B cell (primary cell): ENCODE data around the gene SSU72. TPM values are rescaled to one million over a fixed set of nuclear protein-coding genes. Genes with fewer than 3 reads are reported as not detected.

Experiments used
- ATAC-seq: fragments of 200-7000 bp; cut with Tn5 transposase; one replicate; pipeline ENCODE4 v1.10.0; 2021; ENCODE audit warnings: low read depth, mild to moderate bottlenecking, moderate number of reproducible peaks, moderate library complexity
- CTCF ChIA-PET: fragments of 350-600 bp; sonication (Branson Sonifier 250); formaldehyde crosslinking; loops from one replicate; lab custom pipeline; 2021; ENCODE audit warnings: antibody characterized with exemption, inconsistent platforms; lab: Charles Lee
- POLR2A ChIA-PET: fragments of 350-600 bp; sonication (Branson Sonifier 250); formaldehyde crosslinking; loops from one replicate; lab custom pipeline; 2021; ENCODE audit warnings: antibody characterized with exemption; lab: Charles Lee
- DNase-seq: peaks from one replicate; pipeline ENCODE4 v3.0.0; 2013
- H2AFZ ChIP-seq: 2 replicates; pipeline ENCODE4 v1.6.1; 2012; ENCODE audit warnings: mild to moderate bottlenecking, low read depth, low read length; ENCODE audit not compliant: insufficient read depth, poor library complexity, severe bottlenecking
- H3K27ac ChIP-seq, 2 donors: 1 replicate in 1 of 2; 2 replicates in 1 of 2; pipeline ENCODE4 v1.5.1; 2012 to 2013; ENCODE audit warnings: low read length in 2 of 2, mild to moderate bottlenecking in 2 of 2, moderate library complexity in 1 of 2
- H3K27me3 ChIP-seq, 4 experiments: fragments of 200-600 bp in 1 of 4; sonication (generic) in 1 of 4; replicated peaks in 1 of 4; 1 replicate in 2 of 4; 2 replicates in 2 of 4; pipeline versions ENCODE4 v1.6.1 to v1.7.0; 2013 to 2016; ENCODE audit warnings: low read length in 3 of 4, mild to moderate bottlenecking in 2 of 4, mixed read lengths in 1 of 4, moderate library complexity in 1 of 4; ENCODE audit not compliant: insufficient read depth in 4 of 4, control insufficient read depth in 3 of 4; ENCODE audit errors: control extremely low read depth in 1 of 4
- H3K36me3 ChIP-seq, 2 experiments: replicated peaks in 1 of 2; 1 replicate in 1 of 2; 2 replicates in 1 of 2; pipeline versions ENCODE4 v1.6.1 to v1.7.1; 2013; ENCODE audit warnings: low read length in 1 of 2; ENCODE audit not compliant: insufficient read depth in 2 of 2, control insufficient read depth in 1 of 2; ENCODE audit errors: control extremely low read depth in 1 of 2, extremely low read depth in 1 of 2
- H3K4me1 ChIP-seq, 2 donors: fragments of 200-600 bp in 1 of 2; sonication (generic) in 1 of 2; 1 replicate in 1 of 2; 2 replicates in 1 of 2; pipeline versions ENCODE4 v1.5.1 to v1.6.1; 2013 to 2017; ENCODE audit warnings: low read length in 2 of 2; ENCODE audit not compliant: control insufficient read depth in 2 of 2, insufficient read depth in 2 of 2
- H3K4me2 ChIP-seq: replicated peaks from 2 replicates; pipeline ENCODE3; 2012; ENCODE audit warnings: mild to moderate bottlenecking, low read depth, low read length; ENCODE audit not compliant: poor library complexity, severe bottlenecking
- H3K4me3 ChIP-seq, 5 experiments: fragments of 200-600 bp in 1 of 5; sonication (generic) in 1 of 5; 1 replicate in 3 of 5; 2 replicates in 2 of 5; pipeline versions ENCODE4 v1.5.1 to v1.7.0; 2011 to 2016; ENCODE audit warnings: low read length in 4 of 5, mild to moderate bottlenecking in 4 of 5, low read depth in 2 of 5, control low read depth in 1 of 5, moderate library complexity in 1 of 5; ENCODE audit not compliant: insufficient read depth in 1 of 5; ENCODE audit errors: control extremely low read depth in 1 of 5, extremely low read depth in 1 of 5
- H3K79me2 ChIP-seq: fragments of 200-600 bp; sonication (generic); one replicate; pipeline ENCODE4 v1.6.0; 2016; ENCODE audit warnings: low read length; ENCODE audit not compliant: control insufficient read depth, insufficient read depth
- H3K9ac ChIP-seq: fragments of 200-600 bp; sonication (generic); 2 replicates; pipeline ENCODE4 v1.6.1; 2017; ENCODE audit warnings: mild to moderate bottlenecking, low read length, moderate library complexity
- H3K9me3 ChIP-seq, 3 donors: one replicate each; pipeline versions ENCODE4 v1.6.1 to v1.7.1; 2013; ENCODE audit warnings: low read length in 2 of 3; ENCODE audit not compliant: control insufficient read depth in 2 of 3, insufficient read depth in 1 of 3; ENCODE audit errors: control extremely low read depth in 1 of 3
- H4K20me1 ChIP-seq: 2 replicates; pipeline ENCODE4 v1.6.0; 2012; ENCODE audit warnings: mild to moderate bottlenecking, low read length; ENCODE audit not compliant: insufficient read depth, control insufficient read depth, poor library complexity, severe bottlenecking
- H3K27ac Mint-ChIP-seq: one replicate; pipeline ENCODE4 v1.8.0; 2021; ENCODE audit warnings: mixed read lengths
- H3K27me3 Mint-ChIP-seq: one replicate; pipeline ENCODE4 v1.8.0; 2021; ENCODE audit warnings: mixed read lengths
- H3K4me1 Mint-ChIP-seq: one replicate; pipeline ENCODE4 v1.8.0; 2021; ENCODE audit warnings: mixed read lengths
- H3K4me3 Mint-ChIP-seq: one replicate; pipeline ENCODE4 v1.8.0; 2021; ENCODE audit warnings: mixed read lengths
- H3K9me3 Mint-ChIP-seq: one replicate; pipeline ENCODE4 v1.8.0; 2022; ENCODE audit warnings: mixed read lengths; ENCODE audit not compliant: insufficient read depth
- EZH2 ChIP-seq: IDR thresholded peaks from 2 replicates; pipeline ENCODE4 v1.6.1; 2012; ENCODE audit warnings: borderline replicate concordance, low read depth, mild to moderate bottlenecking, moderate library complexity, low read length; ENCODE audit not compliant: insufficient read depth, poor library complexity, severe bottlenecking
- WGBS: methylation state at CpG from one replicate; pipeline ENCODE4 v1.1.5; 2013; ENCODE audit warnings: missing lambda C conversion rate; ENCODE audit not compliant: insufficient coverage; 5-methylcytosine and 5-hydroxymethylcytosine counted together
- intact Hi-C: fragments of 100-400 bp; cut with micrococcal nuclease; formaldehyde crosslinking; loops from one replicate; pipeline ENCODE4 v1.10.0; 2022
- polyA plus RNA-seq: library from polyadenylated mRNA; depleted of rRNA; stranded (reverse); fragments of >200 nt; gene quantifications from 2 replicates; pipeline ENCODE4 v1.2.3, GENCODE V29; 2012
- total RNA-seq, 2 donors: library from RNA; stranded (reverse); fragments of 120-200 nt in 1 of 2; gene quantifications; 1 replicate in 1 of 2; 2 replicates in 1 of 2; pipeline versions ENCODE4 v1.2.3 to v1.2.4, GENCODE V29; 2013 to 2022
- TF ChIP-seq, protein P1 (sequence below): fragments of 200-600 bp; IDR thresholded peaks from one replicate; pipeline ENCODE4 v1.8.0; 2022; ENCODE audit warnings: antibody characterized with exemption, mild to moderate bottlenecking

Gene SSU72
- total and polyA plus RNA-seq, 2 donors (not counting 1 experiment from before 2014, with no cell fraction given) = 86.8 to 112 TPM

DNA sequence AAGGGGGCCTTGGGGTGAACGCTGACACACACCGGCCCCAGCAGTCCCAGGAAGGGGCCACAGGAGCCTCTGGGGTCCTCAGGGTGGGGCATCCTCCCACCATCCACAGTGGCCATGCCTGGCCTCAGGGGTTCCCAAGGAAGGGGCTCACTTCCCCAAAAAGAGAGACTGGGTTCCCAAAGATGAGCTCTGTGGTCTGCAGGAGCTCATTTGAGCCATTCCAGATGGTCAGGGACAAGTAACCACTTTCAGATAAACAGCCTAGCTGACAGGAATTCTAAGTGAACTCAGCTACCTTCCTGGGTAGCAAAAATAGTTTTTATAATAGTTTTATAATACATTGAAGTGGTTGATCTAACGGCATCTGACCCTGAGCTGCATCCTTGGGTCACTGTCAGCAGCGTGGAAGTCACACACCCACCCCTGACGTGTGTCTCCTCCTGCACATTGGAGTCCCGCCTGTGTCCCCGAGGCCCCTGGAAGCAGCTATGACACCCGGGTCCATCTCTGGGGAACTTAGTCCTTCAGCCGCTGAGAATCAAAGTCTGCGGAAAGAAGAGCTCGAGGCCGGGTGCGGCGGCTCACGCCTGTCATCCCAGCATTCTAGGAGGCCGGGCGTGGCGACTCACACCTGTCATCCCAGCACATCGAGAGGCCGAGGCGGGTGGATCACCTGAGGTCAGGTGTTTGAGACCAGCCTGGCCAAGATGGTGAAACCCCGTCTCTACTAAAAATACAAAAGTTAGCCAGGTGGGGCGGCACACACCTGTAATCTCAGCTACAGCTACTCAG, 28.5 kb downstream of the SSU72 start:
- POLR2A ChIA-PET = interaction anchor here (0.7 kb wide), 1 partner anchor 232 kb away, joined by 6 read pairs; no protein-coding TSS in a partner anchor
- H3K27ac ChIP-seq = no peak overlapping the region
- Mint-ChIP-seq H3K4me3 (no peak overlapping the region), H3K9me3 (no peaks in the 10 kb centered on the region), H3K27ac (no peak overlapping the region), H3K4me1 (peaks cover 1% of the 10 kb centered on the region), H3K27me3 (no peaks in the 10 kb centered on the region)
- WGBS = 94% methylated on average over 23 of the region's 23 CpGs
- DNase-seq (no peak), ATAC-seq (no peak)
- H3K4me3 ChIP-seq = no peak overlapping the region
- H3K4me2 ChIP-seq = no peak overlapping the region
- no peak overlapping the region for H3K9ac ChIP-seq
- TF ChIP-seq, protein P1, sequence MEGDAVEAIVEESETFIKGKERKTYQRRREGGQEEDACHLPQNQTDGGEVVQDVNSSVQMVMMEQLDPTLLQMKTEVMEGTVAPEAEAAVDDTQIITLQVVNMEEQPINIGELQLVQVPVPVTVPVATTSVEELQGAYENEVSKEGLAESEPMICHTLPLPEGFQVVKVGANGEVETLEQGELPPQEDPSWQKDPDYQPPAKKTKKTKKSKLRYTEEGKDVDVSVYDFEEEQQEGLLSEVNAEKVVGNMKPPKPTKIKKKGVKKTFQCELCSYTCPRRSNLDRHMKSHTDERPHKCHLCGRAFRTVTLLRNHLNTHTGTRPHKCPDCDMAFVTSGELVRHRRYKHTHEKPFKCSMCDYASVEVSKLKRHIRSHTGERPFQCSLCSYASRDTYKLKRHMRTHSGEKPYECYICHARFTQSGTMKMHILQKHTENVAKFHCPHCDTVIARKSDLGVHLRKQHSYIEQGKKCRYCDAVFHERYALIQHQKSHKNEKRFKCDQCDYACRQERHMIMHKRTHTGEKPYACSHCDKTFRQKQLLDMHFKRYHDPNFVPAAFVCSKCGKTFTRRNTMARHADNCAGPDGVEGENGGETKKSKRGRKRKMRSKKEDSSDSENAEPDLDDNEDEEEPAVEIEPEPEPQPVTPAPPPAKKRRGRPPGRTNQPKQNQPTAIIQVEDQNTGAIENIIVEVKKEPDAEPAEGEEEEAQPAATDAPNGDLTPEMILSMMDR = no peak
- no peak for TF ChIP-seq EZH2
- H3K9me3 ChIP-seq = no peaks in the 10 kb centered on the region
- intact Hi-C loops = no loop called here
- peaks cover 0 to 18% of the 10 kb centered on the region in 2 experiments for H3K36me3 ChIP-seq
- H3K27me3 ChIP-seq = no peaks in the 10 kb centered on the region
- no peaks in the 10 kb centered on the region for H3K4me1 ChIP-seq
- H3K79me2 ChIP-seq = peaks cover 48% of the 10 kb centered on the region
- no peak overlapping the region for H2AFZ ChIP-seq
- CTCF ChIA-PET = interaction anchor here (1.0 kb wide), 1 partner anchor 17 kb away, joined by 3 read pairs; no protein-coding TSS in a partner anchor
- peaks cover 32% of the 10 kb centered on the region for H4K20me1 ChIP-seq

DNA sequence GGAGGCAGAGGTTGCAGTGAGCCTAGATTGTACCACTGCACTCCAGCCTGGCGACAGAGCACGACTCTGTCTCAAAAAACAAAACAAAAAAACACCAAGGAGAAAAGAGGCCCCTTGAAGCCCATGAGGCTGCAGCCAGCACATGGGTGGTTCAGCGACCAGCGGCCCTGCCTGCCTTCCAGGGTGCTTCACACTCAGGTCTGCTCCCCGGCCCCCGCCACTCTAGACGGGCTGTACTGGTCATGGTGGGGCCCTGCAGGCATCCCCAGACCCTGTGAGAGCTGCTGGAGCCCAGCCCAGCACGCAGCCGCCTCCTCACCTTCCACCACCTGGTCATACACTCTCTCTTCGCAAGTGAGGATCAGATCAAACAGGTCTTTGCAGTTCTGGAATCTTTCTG, 30.1 kb downstream of the SSU72 start:
- intact Hi-C loops = no loop called here
- Histone ChIP-seq H3K4me2 (no peak overlapping the region), H3K4me3 (no peak overlapping the region), H2AFZ (no peak overlapping the region), H3K79me2 (peaks cover 47% of the 10 kb centered on the region), H3K36me3 (peaks cover 0 to 20% of the 10 kb centered on the region in 2 experiments), H3K9ac (no peak overlapping the region), H3K27ac (no peak overlapping the region), H3K27me3 (no peaks in the 10 kb centered on the region), H3K4me1 (peaks cover under 1 to 5% of the 10 kb centered on the region in 2 donors), H3K9me3 (no peaks in the 10 kb centered on the region), H4K20me1 (peaks cover 27% of the 10 kb centered on the region)
- Mint-ChIP-seq H3K27me3 (no peaks in the 10 kb centered on the region), H3K4me1 (peaks cover 1% of the 10 kb centered on the region), H3K9me3 (no peaks in the 10 kb centered on the region), H3K27ac (no peak overlapping the region), H3K4me3 (no peak overlapping the region)
- POLR2A ChIA-PET = no interaction called here
- DNase-seq (no peak), ATAC-seq (no peak)
- CTCF ChIA-PET = no interaction called here
- 88% methylated on average over 9 of the region's 10 CpGs for WGBS
- TF ChIP-seq EZH2 = no peak
- TF ChIP-seq, protein P1 = no peak
